8988T (cell line): ENCODE results near the gene PHLPP2.
A peak's percentile ranks its signal among the peaks of the same experiment; 100 is the strongest.

Experiments
- DNase-seq: peaks from one replicate; pipeline ENCODE4 v3.0.0; 2011

The PHLPP2 gene, protein sequence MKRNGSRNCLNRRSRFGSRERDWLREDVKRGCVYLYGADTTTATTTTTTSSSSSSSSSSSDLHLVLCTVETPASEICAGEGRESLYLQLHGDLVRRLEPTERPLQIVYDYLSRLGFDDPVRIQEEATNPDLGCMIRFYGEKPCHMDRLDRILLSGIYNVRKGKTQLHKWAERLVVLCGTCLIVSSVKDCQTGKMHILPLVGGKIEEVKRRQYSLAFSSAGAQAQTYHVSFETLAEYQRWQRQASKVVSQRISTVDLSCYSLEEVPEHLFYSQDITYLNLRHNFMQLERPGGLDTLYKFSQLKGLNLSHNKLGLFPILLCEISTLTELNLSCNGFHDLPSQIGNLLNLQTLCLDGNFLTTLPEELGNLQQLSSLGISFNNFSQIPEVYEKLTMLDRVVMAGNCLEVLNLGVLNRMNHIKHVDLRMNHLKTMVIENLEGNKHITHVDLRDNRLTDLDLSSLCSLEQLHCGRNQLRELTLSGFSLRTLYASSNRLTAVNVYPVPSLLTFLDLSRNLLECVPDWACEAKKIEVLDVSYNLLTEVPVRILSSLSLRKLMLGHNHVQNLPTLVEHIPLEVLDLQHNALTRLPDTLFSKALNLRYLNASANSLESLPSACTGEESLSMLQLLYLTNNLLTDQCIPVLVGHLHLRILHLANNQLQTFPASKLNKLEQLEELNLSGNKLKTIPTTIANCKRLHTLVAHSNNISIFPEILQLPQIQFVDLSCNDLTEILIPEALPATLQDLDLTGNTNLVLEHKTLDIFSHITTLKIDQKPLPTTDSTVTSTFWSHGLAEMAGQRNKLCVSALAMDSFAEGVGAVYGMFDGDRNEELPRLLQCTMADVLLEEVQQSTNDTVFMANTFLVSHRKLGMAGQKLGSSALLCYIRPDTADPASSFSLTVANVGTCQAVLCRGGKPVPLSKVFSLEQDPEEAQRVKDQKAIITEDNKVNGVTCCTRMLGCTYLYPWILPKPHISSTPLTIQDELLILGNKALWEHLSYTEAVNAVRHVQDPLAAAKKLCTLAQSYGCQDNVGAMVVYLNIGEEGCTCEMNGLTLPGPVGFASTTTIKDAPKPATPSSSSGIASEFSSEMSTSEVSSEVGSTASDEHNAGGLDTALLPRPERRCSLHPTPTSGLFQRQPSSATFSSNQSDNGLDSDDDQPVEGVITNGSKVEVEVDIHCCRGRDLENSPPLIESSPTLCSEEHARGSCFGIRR (N-terminal part only)

DNA sequence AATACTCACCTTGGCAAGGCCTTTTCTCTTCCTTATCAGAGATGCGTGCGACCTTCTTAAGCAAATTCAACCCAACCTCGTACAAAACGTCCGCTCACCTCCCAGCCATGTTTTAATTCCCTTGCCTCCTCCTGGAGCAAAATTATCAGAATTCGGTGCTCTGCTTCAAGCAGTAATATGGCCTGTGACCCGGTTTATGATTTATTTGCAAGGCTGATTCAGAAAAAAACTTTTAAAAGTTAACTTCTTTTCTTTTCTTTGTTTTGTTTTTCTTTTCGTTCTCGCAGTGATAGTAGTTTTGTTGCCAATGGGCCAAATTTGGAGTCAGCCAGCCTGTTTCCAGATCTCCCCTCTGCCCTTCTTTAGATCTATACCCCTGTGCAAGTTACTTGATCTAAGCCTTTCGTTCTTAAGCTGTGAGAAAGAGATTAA lies at the start of gene PHLPP2:
Gene PHLPP2 (minus strand): TSS at position 382 of the 432 bp plus-strand sequence. CDS start 9,906 bp downstream, outside the sequence.
- DNase-seq, result no peak

DNA sequence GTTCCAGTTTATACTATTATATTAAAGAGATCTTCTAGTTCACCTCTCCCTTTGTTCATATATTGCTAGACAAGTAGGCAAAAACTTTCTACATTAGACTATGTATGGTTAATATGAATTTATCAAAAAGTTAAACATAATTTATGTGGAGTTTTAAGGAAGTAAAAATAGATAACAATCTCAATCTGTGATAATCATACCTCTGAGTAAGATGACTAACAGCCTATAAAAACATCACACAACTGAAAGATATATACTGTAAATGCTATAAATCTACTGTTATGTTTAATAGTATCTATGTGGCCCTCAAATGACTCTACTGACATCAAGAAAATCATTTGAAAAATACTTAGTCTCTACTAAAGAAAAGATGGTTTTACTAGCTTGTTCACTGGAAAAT lies 47.1 kb upstream of the PHLPP2 start:
- no peak for DNase-seq

DNA sequence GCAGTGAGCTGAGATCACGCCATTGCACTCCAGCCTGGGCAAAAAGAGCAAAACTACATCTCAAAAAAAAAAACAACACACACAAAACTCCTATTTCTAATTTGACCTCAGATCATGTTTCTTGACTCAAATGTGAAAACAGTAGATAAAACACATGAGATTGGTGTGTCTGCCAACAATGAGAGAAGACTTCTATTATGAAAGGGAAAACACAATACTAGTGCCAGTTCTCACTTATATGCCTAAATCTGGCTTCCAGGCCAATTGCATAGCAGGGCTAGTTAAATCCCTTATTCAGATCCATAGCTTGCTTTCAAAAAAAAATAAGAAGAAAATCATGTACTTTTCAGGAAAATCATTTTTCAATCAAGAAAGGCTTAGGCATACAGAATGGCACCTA lies 44.7 kb upstream of the PHLPP2 start:
- no peak for DNase-seq

DNA sequence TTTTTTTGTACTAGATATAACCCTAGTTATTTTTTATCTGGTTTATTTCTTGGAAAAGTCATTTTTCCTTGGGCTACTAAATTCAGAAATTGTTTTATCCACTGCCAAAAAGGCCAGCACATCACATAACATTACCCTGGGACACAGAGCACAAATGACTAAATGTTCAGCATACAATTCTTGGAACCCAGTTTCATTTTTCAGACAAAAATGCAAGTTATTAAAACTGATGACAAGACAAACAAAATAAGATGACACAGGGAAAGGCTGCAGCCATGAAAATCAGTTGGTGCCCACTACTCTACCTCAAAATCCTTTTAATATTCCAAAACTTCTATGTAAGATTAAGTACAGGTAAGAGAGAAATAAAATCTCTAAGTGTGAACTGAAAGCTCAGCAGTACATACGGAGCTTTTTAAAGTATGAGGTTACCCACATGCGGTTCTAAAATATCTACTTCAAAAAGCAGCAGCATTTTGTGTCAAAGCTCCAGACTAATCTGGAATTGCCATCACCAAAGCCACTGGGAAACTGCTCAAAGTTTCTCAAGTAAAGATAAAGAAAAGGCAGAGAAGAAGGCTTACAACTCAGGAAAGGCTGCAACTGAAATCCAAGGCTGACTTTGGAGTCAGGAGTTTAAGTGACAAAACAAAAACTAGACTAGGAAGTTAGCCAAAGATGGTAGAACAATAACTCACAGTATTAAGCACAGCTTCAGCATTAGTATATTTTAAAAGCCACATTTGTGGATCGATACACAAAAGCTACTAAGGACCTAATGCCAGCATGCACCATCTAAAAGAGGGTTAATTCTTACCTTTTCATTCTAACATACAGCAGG lies 42.8 kb upstream of the PHLPP2 start:
- no peak for DNase-seq

DNA sequence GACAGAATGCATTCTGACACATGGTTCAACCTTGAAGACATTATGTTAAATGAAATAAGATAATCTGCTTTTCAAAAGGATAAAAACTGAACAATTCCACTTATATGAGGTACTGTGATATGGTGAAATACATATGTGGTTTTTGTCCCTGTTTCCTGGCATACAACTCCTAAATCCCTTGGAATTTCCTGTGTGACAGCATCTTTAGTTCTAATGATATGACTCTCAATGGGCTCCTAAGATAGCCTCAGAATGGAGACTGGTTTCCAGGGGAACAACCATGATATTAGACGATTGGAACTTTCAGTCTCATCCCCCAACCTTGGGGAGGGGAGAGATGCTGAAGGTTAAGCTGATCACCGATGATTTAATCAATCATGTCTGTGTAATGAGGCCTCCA lies 37.7 kb upstream of the PHLPP2 start:
- no peak for DNase-seq

DNA sequence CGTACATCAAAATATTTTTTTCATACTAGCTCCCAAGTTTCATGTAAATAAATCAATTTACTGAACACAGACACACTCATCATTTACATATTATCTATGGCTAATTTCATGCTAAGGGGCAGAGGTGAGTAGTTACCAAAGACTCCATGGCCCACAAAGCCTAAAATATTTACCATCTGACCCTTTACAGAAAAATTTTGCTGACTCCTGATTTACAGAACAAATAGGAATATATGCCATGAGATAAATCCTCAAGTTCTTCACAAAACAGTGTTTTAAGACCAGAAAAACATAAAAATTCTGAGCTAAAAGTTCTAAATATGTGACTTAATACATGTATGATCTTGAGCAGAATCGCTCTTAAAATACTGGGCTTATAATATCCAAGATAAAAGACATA lies 36.6 kb upstream of the PHLPP2 start:
- DNase-seq, result no peak

- no peak for DNase-seq
These were observed 33.8 kb upstream of the PHLPP2 start for GRCh38 chr16:71758293-71758760.

- no peak for DNase-seq
These were observed 30.2 kb upstream of the PHLPP2 start for GRCh38 chr16:71754652-71755051.

DNA sequence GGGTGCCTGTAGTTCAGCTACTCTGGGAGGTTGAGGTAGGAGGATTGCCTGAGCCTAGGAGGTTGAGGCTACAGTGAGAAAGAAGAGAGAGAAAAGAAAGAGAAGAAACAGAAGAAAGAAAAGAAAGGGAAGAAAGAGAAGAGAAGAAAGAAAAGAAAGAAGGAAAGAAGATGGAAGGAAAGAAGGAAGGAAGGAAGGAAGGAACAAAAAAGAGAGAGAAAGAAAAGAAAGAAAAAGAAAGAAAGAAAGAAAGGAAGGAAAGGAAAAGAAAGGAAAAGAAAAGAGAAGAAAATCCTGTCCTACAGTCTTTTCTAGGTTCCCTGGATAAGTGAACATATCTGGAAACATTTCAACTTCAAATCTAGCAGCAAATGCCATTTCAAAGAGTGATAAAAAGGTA lies 29.6 kb upstream of the PHLPP2 start:
- DNase-seq, result no peak

- DNase-seq, result no peak
These were observed 23.7 kb upstream of the PHLPP2 start for GRCh38 chr16:71748226-71748625.

- DNase-seq, result peak; percentile 45
These were observed 22.0 kb upstream of the PHLPP2 start for GRCh38 chr16:71746442-71747046.

- no peak for DNase-seq
These were observed 14.4 kb upstream of the PHLPP2 start for GRCh38 chr16:71738855-71739254.

DNA sequence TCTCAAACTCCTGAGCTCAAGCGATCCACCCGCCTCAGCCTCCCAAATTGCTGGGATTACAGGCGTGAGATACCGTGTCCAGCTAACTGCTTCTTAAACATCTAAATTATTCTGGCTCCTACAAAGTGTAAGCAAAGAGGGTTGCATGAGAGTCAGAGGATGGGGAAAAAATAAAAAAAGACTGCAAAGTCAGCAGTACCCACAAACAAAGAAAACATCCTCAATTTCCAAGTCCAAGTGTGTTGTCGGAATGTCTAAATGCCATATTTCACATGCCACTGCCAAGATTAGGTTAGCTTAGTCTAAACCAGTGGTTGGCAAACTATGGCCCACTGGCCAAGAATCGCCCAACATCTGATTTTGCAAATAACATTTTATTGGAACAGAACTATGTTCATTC lies 13.0 kb upstream of the PHLPP2 start:
- DNase-seq, result no peak

DNA sequence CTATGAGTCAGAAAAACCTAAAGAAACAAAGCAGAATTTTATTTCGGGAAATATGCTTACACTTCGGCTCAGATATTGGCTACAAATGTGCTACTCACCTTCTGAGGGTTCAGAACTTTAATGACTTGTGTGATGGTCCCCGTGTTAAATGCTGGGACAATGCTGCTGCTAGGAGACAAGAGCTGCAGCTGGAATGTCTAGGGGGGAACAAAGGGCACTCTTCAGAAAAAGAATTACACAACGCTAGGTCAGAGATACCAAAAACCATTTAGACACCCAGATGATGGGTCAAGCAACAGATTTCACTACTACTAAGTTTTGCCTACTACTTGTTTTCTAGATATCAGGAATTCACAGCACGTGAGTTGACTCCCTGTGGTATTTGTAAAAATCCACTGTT lies 10.0 kb upstream of the PHLPP2 start:
- DNase-seq, result no peak

GRCh38 chr16:71732587-71732986 lies 8.1 kb upstream of the PHLPP2 start:
- no peak for DNase-seq

DNA sequence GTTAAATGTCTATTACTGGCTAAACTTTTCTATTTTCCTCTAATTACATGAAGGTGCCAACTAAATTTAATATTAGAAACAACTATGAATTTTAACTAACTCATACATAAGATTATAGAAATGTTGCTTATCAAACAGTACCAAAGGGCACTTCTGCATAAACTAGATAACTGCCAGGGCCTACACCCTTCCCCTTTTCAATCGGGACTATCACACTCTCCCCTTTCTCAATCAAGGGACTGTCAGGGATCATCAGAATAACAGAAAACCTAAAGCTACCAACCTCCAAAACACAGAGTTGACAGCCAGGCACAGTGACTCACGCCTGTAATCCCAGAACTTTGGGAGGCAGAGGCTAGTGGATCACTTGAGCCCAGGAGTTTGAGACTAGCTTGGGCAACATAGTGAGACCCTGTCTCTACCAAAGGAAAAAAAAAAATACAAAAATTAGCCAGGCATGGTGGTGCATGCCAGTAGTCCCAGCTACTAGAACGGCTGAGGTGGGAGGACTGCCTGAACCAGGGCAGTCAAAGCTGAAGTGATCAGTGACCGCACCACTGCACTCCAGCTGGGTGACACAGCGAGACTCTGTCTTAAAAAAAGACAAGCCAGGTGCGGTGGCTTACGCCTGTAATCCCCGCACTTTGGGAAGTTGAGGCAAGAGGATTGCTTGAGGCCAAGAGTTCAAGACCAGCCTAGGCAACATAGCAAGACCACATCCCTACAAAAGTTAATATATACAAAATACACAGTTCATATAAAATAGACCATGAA lies 3.2 kb upstream of the PHLPP2 start:
- DNase-seq, result no peak

DNA sequence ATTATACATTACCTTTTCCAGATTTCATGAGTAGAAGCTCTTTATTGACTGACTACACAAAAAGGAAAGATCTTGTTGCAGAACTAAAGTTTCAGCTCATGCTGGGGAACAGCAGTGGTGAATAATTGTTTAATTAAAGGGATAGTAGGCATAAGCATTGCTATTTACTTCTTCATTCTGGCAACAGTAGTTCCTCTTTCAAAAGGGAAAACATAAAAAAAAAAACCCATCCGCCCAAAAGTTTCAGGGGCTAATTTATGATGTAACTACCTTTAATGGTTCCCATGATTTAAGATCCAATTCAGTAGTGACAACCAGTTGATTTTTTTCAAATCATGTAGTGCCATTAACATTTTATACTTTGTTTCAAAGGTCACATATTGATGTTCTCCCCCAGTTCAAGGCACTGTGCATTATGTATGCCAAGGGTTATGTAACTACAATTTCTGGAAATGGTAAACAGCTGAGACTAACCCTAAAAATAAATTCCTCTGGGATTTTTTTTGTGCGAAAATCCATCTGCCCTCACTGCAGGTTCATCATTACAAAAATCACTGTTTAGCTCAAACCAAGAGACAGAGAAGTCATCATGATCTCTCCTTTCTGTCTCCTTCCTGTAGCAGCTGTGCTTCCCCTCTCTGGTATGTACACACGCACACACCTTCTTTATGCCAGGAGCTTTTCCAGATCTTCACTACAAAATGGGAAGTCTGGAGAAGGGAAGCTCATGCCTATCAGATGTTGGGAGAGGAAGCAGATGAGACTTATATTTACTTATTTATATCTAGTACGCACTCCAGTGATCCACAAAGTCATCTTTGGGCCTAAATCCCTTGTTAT lies 2.2 kb upstream of the PHLPP2 start:
- no peak for DNase-seq

DNA sequence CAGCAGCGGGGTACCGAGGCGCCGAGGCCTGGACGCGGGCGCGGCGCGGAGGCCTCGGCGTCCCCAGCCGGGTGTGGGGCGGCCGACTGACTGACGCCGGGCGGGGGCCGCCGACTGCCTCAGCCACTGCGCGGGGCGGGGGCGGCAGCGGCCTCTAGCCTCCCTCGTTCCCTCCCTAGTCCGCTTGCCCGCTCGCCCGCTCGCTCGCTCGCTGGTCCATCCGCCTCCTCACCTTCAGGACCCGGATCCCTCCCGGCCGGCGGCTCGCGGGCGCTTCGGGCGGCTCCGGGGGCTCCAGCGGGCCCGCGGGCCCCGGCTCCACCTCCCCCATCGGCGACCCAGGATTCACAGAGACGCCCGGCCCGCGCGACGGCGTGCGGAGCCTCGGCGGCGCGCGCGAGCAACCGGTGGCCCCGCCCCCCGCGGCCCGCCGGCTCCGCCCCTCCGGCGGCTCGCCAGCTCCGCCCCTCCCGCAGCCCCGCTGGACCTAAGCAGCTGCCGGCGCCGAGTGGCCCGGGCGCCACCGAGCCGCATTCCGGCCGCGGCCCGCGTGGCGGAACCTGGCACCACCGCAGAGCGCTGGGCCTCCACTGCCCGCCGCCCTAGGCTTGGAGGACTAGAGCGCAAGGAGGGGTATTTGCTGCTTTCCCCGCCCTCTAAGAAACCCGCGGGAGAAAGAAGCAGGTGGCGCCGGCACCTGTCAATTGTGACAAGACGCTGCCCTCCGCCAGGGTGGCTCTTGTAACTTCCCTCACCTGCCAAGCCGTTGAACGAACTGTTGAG lies 773 bp downstream of the PHLPP2 start:
- peak; percentile 93 for DNase-seq
